Measurements from ENCODE around the gene PCBP3.

GRCh38 chr21:45983649-45983965 is 340.1 kb downstream of the PCBP3 start:
- TF ChIP-seq, protein P1, sequence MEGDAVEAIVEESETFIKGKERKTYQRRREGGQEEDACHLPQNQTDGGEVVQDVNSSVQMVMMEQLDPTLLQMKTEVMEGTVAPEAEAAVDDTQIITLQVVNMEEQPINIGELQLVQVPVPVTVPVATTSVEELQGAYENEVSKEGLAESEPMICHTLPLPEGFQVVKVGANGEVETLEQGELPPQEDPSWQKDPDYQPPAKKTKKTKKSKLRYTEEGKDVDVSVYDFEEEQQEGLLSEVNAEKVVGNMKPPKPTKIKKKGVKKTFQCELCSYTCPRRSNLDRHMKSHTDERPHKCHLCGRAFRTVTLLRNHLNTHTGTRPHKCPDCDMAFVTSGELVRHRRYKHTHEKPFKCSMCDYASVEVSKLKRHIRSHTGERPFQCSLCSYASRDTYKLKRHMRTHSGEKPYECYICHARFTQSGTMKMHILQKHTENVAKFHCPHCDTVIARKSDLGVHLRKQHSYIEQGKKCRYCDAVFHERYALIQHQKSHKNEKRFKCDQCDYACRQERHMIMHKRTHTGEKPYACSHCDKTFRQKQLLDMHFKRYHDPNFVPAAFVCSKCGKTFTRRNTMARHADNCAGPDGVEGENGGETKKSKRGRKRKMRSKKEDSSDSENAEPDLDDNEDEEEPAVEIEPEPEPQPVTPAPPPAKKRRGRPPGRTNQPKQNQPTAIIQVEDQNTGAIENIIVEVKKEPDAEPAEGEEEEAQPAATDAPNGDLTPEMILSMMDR (optimal IDR thresholded peaks at IDR 0.05 in 1 of 3, IDR thresholded peaks at IDR 0.05 in 1 of 3, conservative IDR thresholded peaks at IDR 0.05 in 1 of 3; ENCODE audit: extremely low read depth in 1 of 3, insufficient read depth in 2 of 3, low read length in 3 of 3), result no peak
- TF ChIP-seq EZH2 (IDR thresholded peaks at IDR 0.05; ENCODE audit: low read length), result no peak
